ENCODE data around the gene AKAP8L. TPM values are rescaled to one million over a fixed set of nuclear protein-coding genes. Genes with fewer than 3 reads are reported as not detected.

Gene AKAP8L
- total RNA-seq, 2 experiments from 2014 or later: 83.1 to 88.8 TPM

DNA sequence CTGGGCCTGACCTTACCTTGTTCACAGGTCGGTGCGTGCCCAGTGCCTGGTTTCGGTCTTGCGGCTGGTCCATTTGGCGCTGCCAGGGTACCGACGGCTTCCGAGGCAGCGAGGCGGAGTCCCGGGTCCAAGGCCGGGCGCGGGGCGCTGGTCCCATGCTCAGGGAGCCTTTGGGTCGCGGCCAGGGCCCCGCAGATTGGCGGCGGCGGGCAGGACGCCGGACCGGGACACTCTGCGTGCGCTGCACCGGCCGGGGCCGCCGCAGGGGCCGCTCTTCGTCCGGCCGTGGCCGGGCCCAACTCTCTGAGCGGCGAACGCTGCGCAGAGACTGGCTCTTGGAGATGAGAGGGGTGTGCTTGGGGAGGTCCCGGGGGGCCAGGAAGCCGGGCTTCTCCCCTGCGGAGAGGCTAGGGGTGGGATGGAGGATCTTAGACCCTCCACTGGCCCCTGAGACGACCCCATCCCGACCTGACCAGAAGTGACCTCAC is 34.3 kb upstream of the AKAP8L start:
- DNase-seq (no peak), ATAC-seq (no peak)
- CTCF ChIA-PET: interaction anchor here (2.6 kb wide), 1 partner anchor 11 kb away, joined by 6 read pairs; the partner anchor contains the start of gene RASAL3
- no peak for TF ChIP-seq CTCF (IDR thresholded peaks at IDR 0.05)
- no peaks in the 10 kb centered on the region for H3K9me3 Mint-ChIP-seq
- peaks cover 14% of the 10 kb centered on the region for H3K4me1 Mint-ChIP-seq (ENCODE audit: low read depth)
- intact Hi-C loops (cut with micrococcal nuclease): no loop called here
- no peaks in the 10 kb centered on the region for H3K27me3 Mint-ChIP-seq
- H3K27ac Mint-ChIP-seq: no peak overlapping the region
- POLR2A ChIA-PET: interaction anchor here (3.4 kb wide), 1 partner anchor 10 kb away, joined by 33 read pairs; the partner anchor contains the start of gene RASAL3
- no peak overlapping the region for H3K4me3 Mint-ChIP-seq
- H3K36me3 Mint-ChIP-seq (ENCODE audit: low read depth): peaks cover 55% of the 10 kb centered on the region

DNA sequence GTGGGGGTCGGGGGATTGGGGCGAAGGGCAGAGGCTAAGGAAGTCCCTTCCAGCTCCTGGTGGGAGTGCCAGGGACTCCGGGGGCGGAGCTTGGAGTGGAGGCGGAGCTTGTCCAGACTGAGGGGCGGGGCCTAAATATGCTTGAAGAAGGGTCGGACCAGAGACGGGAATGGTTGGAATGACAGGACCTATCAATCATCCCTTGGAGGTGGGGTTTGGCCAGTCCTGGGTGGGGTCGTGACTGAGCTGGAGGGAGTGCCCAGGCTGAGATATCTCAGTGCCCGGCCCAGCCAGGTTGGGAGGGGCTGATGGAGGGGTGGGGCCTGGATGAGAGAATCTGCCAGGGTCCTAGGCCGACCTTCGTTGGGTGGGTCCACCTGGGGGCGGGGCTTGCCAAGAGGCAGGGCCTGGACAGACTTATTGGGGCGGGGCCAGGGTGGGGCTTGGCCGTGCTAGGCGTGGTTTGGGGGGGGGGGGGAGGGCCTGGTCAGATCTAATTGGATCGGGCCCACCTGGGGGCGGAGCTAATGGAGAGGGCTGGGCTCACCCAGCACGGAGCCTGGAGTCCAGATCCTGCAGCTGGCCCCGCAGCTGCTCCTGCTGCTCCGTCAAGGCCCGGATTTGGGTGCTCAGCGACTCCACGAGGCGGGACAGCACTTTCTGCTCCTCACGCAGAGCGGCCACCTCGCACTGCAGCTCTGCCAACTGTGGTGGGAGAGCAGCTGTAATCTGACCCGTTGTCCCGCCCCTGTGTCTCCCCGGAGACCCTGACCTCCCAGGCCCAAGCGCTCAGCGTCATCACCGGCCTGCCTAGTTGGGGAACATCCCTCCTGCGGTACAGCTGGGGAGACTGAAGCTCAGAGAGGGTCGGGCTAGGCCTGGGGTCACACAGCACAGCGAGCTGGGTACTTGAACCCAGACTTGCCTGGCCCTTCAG is 33.6 kb upstream of the AKAP8L start:
- Mint-ChIP-seq H3K4me1 (ENCODE audit: low read depth) (peaks cover 14% of the 10 kb centered on the region), H3K27ac (no peak overlapping the region), H3K36me3 (ENCODE audit: low read depth) (peaks cover 50% of the 10 kb centered on the region), H3K4me3 (no peak overlapping the region), H3K9me3 (no peaks in the 10 kb centered on the region), H3K27me3 (no peaks in the 10 kb centered on the region)
- ChIA-PET POLR2A (interaction anchor here (1.2 to 3.9 kb wide), 5 partner anchors 7 to 99 kb away, joined by 3 to 33 read pairs (median 8); partner anchors contain the start of genes AKAP8L and RASAL3), CTCF (interaction anchor here (0.6 to 2.6 kb wide), 2 partner anchors 11 to 33 kb away, joined by 3 to 6 read pairs; partner anchors contain the start of gene RASAL3)
- peak; percentile 37 for DNase-seq
- TF ChIP-seq CTCF (IDR thresholded peaks at IDR 0.05): no peak
- intact Hi-C loops (cut with micrococcal nuclease): no loop called here
- no peak for ATAC-seq

DNA sequence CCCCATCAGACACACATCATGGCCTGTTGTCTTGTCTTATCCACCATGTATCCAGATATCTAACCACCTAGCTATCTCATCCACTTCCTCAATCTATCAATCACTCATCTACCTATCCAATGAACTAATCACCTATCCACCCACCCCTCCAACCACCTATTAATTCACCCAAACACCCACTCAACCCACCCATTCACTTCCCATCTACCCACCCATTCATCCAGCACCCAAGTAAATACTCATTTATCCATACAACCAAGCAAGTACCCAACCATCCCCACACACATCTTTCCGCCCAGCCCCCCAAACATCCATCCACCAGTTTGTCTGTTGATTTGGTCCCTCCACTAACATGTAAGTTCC is 31.7 kb upstream of the AKAP8L start:
- no peak for DNase-seq
- no peaks in the 10 kb centered on the region for H3K9me3 Mint-ChIP-seq
- peak overlapping the region; percentile 61 for H3K4me3 Mint-ChIP-seq
- no peaks in the 10 kb centered on the region for H3K27me3 Mint-ChIP-seq
- peaks cover 14% of the 10 kb centered on the region for H3K4me1 Mint-ChIP-seq (ENCODE audit: low read depth)
- H3K36me3 Mint-ChIP-seq (ENCODE audit: low read depth): peaks cover 44% of the 10 kb centered on the region
- peak overlapping the region; percentile 87 for H3K27ac Mint-ChIP-seq
- ATAC-seq: no peak
- CTCF ChIA-PET: interaction anchor here (1.1 to 2.6 kb wide), 3 partner anchors 13 to 105 kb away, joined by 5 to 7 read pairs (median 6); partner anchors contain the start of genes AKAP8L and RASAL3
- no peak for TF ChIP-seq CTCF (IDR thresholded peaks at IDR 0.05)
- intact Hi-C loops (cut with micrococcal nuclease): no loop called here
- POLR2A ChIA-PET: interaction anchor here (0.8 to 3.9 kb wide), 3 partner anchors 13 to 31 kb away, joined by 4 to 19 read pairs (median 4); partner anchors contain the start of gene AKAP8L

GRCh38 chr19:15449620-15450527 is 31.1 kb upstream of the AKAP8L start, which contains the start of gene WIZ:
TSS of gene WIZ (minus strand) at chr19:15449956. CDS start at chr19:15448307, 1,649 bp downstream.
- TF ChIP-seq CTCF (IDR thresholded peaks at IDR 0.05): no peak
- peak within 1 kb of the TSS; percentile 87 for H3K27ac Mint-ChIP-seq
- CTCF ChIA-PET: interaction anchor here (1.1 to 1.8 kb wide), 2 partner anchors 31 to 106 kb away, joined by 5 to 7 read pairs; partner anchors contain the start of gene AKAP8L
- peak; percentile 86 for DNase-seq
- H3K9me3 Mint-ChIP-seq: no peaks in the 10 kb centered on the region
- POLR2A ChIA-PET: interaction anchor here (0.8 to 3.9 kb wide), 5 partner anchors 10 to 30 kb away, joined by 3 to 19 read pairs (median 4); partner anchors contain the start of gene AKAP8L
- peaks cover 38% of the 10 kb centered on the region for H3K36me3 Mint-ChIP-seq (ENCODE audit: low read depth)
- peaks cover 14% of the 10 kb centered on the region for H3K4me1 Mint-ChIP-seq (ENCODE audit: low read depth)
- peak within 1 kb of the TSS; percentile 61 for H3K4me3 Mint-ChIP-seq
- no peaks in the 10 kb centered on the region for H3K27me3 Mint-ChIP-seq
- intact Hi-C loops (cut with micrococcal nuclease): no loop called here
- ATAC-seq: peak; percentile 74
